ENCODE measurements around the gene C6orf47. TPM values are rescaled to one million over a fixed set of nuclear protein-coding genes. Genes with fewer than 3 reads are reported as not detected.
A peak's percentile ranks its signal among the peaks of the same experiment; 100 is the strongest.

The C6orf47 gene
- total RNA-seq, 3 donors from 2014 or later (not counting 1 experiment from before 2014, with no cell fraction given) = 25.9 to 29.9 (median 27.4) TPM

DNA sequence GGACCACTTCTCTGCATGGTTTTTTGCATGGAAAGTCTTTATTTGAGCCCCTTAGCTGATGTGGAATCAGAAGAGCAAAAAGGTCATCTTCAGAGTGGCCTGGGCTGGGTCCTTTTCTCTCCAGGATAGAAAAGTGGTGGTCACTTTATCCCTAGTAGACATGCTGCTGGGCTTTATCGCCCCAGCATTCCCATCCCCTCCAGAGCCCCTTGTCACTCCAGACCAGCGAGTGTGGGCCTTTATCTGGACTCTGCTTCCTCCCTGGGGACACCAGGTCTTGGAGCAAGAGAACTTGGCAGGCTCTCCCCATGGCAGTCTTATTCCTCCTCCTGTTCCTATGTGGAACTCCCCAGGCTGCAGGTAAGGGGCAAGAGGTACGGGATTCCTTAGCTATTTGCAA is 46.0 kb upstream of the C6orf47 start, which contains the start of gene LY6G6F:
TSS of gene LY6G6F (plus strand) at position 268 of the 400 bp plus-strand sequence. CDS start at position 309, 41 bp downstream.
- Histone ChIP-seq H3K27ac (ENCODE audit: low read length) (no peak within 1 kb of the TSS), H3K36me3 (ENCODE audit: control insufficient read depth, insufficient read depth, low read length) (peaks cover under 1% of the 10 kb centered on the region), H3K4me1 (ENCODE audit: control insufficient read depth, insufficient read depth, low read length) (peaks cover 32% of the 10 kb centered on the region), H3K4me3 (ENCODE audit: low read length) (no peak within 1 kb of the TSS), H3K27me3 (ENCODE audit: control insufficient read depth, insufficient read depth, low read length) (no peaks in the 10 kb centered on the region), H3K9me3 (ENCODE audit: control insufficient read depth, insufficient read depth, low read length) (no peaks in the 10 kb centered on the region)
- WGBS (ENCODE audit: insufficient coverage) = 90% methylated on average over 2 of the region's 3 CpGs
- Mint-ChIP-seq H3K27me3 (ENCODE audit: low read depth in 2 of 2) (no peaks in the 10 kb centered on the region), H3K36me3 (no peaks in the 10 kb centered on the region), H3K9me3 (no peaks in the 10 kb centered on the region), H3K4me1 (peaks cover 26 to 28% of the 10 kb centered on the region in 2 donors), H3K4me3 (no peak within 1 kb of the TSS), H3K27ac (no peak within 1 kb of the TSS)
- ATAC-seq (no peak), DNase-seq (no peak)
- intact Hi-C loops (cut with micrococcal nuclease) = no loop called here
- TF ChIP-seq, protein P1, sequence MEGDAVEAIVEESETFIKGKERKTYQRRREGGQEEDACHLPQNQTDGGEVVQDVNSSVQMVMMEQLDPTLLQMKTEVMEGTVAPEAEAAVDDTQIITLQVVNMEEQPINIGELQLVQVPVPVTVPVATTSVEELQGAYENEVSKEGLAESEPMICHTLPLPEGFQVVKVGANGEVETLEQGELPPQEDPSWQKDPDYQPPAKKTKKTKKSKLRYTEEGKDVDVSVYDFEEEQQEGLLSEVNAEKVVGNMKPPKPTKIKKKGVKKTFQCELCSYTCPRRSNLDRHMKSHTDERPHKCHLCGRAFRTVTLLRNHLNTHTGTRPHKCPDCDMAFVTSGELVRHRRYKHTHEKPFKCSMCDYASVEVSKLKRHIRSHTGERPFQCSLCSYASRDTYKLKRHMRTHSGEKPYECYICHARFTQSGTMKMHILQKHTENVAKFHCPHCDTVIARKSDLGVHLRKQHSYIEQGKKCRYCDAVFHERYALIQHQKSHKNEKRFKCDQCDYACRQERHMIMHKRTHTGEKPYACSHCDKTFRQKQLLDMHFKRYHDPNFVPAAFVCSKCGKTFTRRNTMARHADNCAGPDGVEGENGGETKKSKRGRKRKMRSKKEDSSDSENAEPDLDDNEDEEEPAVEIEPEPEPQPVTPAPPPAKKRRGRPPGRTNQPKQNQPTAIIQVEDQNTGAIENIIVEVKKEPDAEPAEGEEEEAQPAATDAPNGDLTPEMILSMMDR (IDR thresholded peaks at IDR 0.05) = no peak

DNA sequence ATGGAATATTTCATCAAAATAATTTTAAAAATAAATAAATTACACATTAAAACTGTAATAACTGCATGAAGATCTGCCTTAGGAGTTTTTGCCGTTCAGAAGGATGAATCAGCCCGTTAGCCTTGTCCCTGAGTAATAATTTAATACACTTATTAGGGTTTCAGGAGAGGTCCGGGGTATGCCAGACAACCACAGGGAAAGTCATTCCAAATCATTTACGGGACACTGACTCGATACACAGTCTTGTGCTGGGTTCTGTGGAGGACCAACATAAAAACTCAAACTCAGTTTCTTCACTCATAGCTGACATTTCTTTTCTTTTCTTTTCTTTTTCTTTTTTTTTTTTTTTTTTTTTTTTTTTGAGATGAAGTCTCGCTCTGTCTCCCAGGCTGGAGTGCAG is 45.4 kb upstream of the C6orf47 start:
- Mint-ChIP-seq H3K9me3 (no peaks in the 10 kb centered on the region), H3K36me3 (no peaks in the 10 kb centered on the region), H3K27me3 (ENCODE audit: low read depth in 2 of 2) (no peaks in the 10 kb centered on the region), H3K4me3 (no peak overlapping the region), H3K4me1 (peaks cover 26 to 28% of the 10 kb centered on the region in 2 donors), H3K27ac (no peak overlapping the region)
- no peaks in the 10 kb centered on the region for H3K27me3 ChIP-seq (ENCODE audit: control insufficient read depth, insufficient read depth, low read length)
- peaks cover 4% of the 10 kb centered on the region for H3K36me3 ChIP-seq (ENCODE audit: control insufficient read depth, insufficient read depth, low read length)
- H3K9me3 ChIP-seq (ENCODE audit: control insufficient read depth, insufficient read depth, low read length) = no peaks in the 10 kb centered on the region
- H3K4me1 ChIP-seq (ENCODE audit: control insufficient read depth, insufficient read depth, low read length) = peaks cover 32% of the 10 kb centered on the region
- H3K4me3 ChIP-seq (ENCODE audit: low read length) = no peak overlapping the region
- no peak for DNase-seq
- WGBS (ENCODE audit: insufficient coverage) = 91% methylated on average over 5 of the region's 6 CpGs
- intact Hi-C loops (cut with micrococcal nuclease) = no loop called here
- ATAC-seq = no peak
- H3K27ac ChIP-seq (ENCODE audit: low read length) = no peak overlapping the region
- TF ChIP-seq, protein P1 (IDR thresholded peaks at IDR 0.05) = no peak

DNA sequence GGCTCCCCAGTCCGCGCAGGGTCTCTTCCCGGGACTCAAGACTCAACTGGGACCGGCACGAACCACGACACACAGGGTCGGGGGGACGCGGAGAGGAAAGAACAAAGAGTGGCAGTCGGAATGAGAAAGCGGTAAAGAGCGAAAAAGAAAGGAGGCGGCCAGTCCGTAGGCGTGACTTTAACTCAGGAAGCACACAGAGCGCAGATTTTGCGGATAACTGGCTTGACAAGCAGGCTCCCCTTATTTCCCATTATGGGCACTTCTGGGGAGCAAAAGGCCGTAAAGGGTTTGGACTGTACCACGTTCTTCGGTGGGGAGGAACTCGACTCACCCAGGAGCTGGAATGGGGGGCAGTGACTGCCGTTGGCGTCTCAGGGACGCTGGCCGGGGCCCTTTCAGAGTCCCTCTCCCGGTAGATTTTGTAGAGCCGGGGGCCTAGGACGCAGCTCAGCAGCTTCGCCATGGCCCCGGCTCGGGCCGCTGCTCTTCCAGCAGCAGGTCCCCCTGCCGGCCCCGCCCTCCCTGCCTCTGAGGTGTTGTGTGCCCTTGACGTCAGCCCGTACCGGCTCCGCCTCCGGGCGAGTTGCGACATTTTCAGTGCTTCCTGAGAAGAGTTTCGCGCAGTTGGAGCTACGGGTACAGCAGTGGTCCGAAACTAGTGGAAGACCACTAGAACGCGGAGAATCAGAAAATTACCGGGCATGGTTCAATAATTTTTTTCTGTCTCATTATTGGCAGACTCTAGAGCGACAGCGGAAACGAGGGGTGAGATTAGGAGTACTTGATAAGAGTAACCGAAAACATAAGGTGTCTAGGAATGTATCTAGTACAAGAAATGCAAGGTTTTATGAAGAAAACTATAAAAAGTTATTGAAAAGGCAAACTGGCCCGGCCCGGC is 42.5 kb upstream of the C6orf47 start, which contains the start of gene ABHD16A:
TSS of gene ABHD16A (minus strand) at position 506 of the 898 bp plus-strand sequence. CDS start at position 463, 43 bp downstream.
- H3K9me3 Mint-ChIP-seq = no peaks in the 10 kb centered on the region
- Histone ChIP-seq H3K9me3 (ENCODE audit: control insufficient read depth, insufficient read depth, low read length) (no peaks in the 10 kb centered on the region), H3K36me3 (ENCODE audit: control insufficient read depth, insufficient read depth, low read length) (peaks cover 17% of the 10 kb centered on the region), H3K27ac (ENCODE audit: low read length) (peak within 1 kb of the TSS; percentile 98), H3K4me3 (ENCODE audit: low read length) (peak within 1 kb of the TSS; percentile 80), H3K4me1 (ENCODE audit: control insufficient read depth, insufficient read depth, low read length) (peaks cover 28% of the 10 kb centered on the region), H3K27me3 (ENCODE audit: control insufficient read depth, insufficient read depth, low read length) (no peaks in the 10 kb centered on the region)
- no peaks in the 10 kb centered on the region for H3K27me3 Mint-ChIP-seq (ENCODE audit: low read depth in 2 of 2)
- H3K36me3 Mint-ChIP-seq = no peaks in the 10 kb centered on the region
- H3K27ac Mint-ChIP-seq = peak within 1 kb of the TSS; percentile 96 to 98
- 1% methylated on average over 54 of the region's 54 CpGs for WGBS (ENCODE audit: insufficient coverage)
- intact Hi-C loops (cut with micrococcal nuclease) = loop anchor here (1.0 to 5.0 kb wide), 3 partner anchors 35 to 51 kb away; partner anchors contain the start of genes BAG6 and GPANK1
- TF ChIP-seq, protein P1 (IDR thresholded peaks at IDR 0.05) = no peak
- ATAC-seq (peak; percentile 93 to 97 (median 95)), DNase-seq (peak; percentile 97 to 99)
- H3K4me1 Mint-ChIP-seq = peaks cover 24 to 27% of the 10 kb centered on the region in 2 donors
- H3K4me3 Mint-ChIP-seq = peak within 1 kb of the TSS; percentile 99
